Mucosa of gallbladder (tissue), 1 donor: ENCODE data around the gene PTPRG. TPM values are rescaled to one million over a fixed set of nuclear protein-coding genes. Genes with fewer than 3 reads are reported as not detected.

Source experiments
- DNase-seq: peaks from one replicate; pipeline ENCODE4 v3.0.0-alpha.2; 2020; ENCODE audit warnings: low spot score
- total RNA-seq: library from RNA; stranded (reverse); gene quantifications from one replicate; pipeline ENCODE4 v1.2.1, GENCODE V29; 2021
- donor health status: DM: no; HTN: no; CAD: no.

Gene PTPRG
- total RNA-seq, 1 donor from 2014 or later = 38.1 TPM

DNA sequence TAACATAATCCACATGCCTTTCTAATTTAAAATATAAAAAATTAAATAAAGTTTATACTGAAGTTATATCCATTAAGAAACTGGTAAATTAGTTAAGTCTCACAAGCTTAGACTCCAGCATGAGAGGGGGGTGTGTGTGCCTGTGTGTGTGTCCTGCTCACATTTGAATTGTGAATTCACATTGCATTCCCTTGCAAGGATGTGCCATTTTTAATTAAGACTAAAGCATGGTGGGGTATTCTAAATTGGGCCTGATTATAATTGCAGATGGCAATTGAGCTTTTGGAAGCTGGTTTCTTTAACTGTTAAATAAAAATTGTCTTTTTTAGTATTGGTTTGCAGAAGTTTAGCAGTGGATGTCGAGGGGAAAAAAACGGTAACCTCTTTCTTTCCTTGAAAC lies 56.9 kb downstream of the PTPRG start:
- DNase-seq = no peak

DNA sequence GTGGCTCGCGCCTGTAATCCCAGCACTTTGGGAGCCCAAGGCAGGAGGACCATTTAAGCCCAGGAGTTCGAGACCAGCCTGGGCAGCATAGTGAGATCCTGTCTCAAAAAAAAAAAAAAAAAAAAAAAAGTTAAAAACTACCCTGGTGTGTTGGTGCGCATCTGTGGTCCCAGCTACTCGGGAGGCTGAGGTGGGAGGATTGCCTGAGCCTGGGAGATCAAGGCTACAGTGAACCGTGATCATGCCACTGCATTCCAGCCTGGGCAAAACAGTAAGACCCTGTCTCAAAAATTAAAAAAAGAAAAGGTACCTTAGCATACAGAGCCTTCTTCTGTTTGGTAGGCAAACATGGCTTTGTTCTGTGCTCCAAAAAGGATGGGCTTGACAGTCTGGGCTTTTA lies 57.5 kb downstream of the PTPRG start:
- no peak for DNase-seq

DNA sequence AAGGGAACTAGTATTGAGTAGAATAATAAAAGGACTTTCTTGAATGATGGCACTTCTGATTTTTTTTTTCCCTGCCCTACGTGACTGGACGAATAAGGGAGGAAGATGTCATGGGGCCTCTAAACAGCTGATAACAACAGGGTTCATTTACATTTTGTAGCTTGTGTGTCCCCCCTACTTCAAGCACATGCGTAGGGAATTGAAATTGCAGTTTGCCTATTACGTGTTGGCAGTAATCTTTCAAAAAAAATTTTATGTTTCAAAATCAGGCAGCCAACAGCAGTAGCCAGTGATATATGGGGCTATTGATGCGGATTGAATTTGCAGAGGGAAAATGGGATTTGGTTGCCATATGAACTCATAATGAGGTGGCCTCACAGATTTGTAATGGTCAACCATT lies 58.7 kb downstream of the PTPRG start:
- DNase-seq = no peak

GRCh38 chr3:61624300-61624699 lies 62.9 kb downstream of the PTPRG start:
- no peak for DNase-seq

DNA sequence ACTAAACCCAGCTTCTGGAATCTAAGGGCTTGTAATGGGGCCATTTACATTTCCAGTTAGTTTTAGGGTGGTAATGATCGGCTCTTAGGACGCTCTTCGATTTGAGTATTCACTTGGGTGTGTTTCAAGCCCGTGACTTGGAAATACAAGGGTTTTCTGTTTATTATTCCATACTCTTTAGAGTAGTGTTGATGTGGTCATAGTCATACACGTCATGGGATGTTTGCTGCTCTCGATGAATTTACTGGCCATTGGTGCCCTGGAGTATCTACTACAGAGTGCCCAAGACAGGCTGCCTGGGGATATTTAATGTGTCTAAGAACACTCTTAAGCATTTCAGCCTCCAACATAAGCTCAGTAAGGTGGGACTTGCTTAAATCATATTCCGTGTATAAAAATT lies 64.1 kb downstream of the PTPRG start:
- DNase-seq = no peak

DNA sequence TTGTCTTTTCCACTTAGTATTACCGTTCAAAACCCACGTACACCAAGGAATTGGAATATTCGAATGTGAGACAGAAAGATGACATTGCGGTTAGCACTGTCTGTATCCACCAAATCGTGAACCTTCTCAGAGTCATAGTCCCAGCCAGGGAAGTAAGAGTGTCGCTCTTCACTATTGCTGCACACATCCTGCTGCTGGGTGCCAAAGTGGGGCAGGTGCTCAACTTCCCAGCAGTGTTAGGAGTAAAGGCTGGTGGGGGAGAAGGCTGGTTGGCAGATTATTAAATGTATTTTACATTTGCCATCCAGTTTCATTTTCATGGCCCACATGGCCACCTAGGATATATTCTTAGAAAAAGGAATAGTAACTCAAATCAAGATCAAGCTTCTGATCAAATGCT lies 65.1 kb downstream of the PTPRG start:
- no peak for DNase-seq

DNA sequence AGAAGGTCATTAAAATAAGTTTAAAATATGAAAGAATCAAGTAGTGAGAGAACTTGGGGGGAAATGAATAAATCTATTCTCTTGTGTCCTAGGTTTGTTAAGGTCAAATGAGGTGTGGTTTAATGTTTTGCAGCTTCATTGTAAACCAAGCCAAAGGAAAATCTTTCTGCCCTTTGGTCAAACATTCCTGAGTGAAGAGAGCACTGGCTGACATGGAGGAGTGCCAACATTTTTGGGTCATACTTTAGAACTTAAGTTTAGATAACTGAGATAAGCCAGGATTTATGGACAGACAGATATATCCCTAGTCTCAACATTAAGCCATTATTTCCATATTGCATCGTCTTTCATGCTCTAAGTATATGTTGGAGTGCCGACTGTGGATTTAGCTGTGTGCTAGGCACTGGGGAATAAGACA lies 66.4 kb downstream of the PTPRG start:
- DNase-seq = peak; percentile 30

GRCh38 chr3:61628636-61629035 lies 67.3 kb downstream of the PTPRG start:
- DNase-seq = no peak

DNA sequence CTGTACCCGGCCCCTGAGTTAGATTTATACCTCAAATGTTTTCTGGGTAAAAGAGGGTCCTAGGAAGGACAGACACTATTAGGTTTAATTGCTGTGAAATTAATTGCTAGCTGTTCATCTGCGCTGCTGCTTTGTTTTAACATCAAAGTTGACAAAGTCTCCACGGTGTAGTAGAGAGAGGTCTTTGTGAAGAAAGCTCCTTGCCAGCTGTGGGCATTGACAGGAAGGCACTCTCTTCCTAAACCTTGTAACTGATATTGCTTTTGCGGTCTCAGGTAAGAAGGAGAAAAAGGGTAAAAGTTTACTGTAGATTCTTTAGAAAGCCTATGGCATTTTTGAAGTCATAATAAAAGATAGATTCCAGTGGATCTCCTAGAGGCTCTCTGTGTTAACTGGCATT lies 68.1 kb downstream of the PTPRG start:
- DNase-seq = no peak

GRCh38 chr3:61631108-61631769 lies 69.9 kb downstream of the PTPRG start:
- no peak for DNase-seq

- DNase-seq = no peak
Observed at GRCh38 chr3:61632568-61633175, 71.3 kb downstream of the PTPRG start.

DNA sequence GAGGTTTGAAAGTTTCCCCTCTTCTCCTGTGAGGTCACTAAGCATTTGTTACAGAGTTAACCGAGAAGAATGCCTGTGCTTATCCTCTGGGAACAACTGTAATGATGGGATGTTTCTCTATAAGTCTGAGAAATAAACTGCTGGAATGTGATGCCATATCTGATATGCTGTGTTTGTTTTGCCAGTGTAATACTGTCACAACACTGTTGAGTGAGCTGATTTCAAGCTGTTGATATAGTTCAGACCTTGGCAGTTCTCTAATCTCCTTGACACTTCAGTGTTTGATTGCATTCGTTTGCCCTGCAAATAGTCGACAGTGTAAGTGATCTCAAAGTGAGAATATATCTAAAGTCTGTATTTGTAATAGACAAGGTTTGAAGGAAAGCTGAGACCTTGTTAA lies 73.3 kb downstream of the PTPRG start:
- DNase-seq = no peak

DNA sequence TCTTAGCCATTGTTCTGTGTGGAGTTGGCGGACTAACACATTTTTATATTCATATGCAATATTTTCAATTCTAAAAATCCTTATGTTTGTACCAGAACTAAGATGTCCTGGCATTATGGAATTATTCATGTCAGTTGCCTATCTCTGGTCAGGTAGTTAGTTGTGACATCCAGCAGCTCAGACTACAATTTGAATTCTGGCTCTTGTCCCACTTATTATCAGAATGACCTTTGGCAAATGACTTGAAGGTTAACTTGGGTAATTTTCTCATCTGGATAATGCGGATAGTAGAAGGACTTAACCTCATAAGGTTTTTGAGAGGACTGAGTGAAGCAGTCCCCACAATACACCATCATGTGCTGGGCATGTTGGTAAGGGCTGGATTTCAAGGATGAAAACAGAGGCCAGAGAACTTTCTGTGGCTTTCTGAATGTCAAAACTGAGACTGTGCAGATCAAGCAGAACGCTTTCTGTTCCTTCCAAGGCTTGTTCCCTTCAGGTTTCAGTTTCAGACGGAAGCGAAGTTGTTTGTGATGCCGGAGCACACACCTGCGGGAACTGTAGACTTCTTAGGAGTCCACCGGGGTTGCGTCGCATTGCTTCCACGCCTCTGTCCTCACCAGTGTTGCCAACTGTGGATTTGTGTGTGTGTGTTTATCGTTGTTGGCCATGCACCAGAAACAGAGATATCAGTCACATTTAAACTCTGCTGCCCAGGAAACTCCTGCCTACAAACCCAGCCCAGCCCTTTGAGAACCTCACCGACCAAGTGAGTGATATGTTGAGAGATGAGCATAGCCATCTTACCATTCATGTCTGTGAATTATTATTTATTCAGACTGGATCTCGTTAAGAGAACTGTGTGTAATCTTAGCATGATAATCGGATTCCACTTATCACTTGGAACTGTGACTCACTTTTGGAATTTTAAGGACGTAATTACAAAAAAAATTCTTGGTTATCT lies 76.0 kb downstream of the PTPRG start:
- peak; percentile 59 for DNase-seq

DNA sequence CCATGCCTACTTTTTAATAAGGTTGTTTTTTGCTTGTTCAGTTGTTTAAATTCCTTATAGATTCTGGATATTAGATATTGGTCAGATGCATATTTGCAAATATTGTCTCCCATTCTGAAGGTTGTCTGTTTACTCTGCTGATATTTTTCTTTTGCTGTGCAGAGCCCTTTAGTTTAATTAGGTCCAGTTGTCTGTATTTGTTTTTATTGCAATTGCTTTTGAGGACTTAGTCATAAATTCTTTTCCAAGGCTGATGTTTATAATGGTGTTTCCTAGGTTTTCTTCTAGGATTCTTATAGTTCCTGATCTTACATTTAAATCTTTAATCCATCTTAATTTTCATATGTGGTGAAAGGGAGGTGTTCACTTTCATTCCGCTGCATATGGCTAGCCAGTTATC lies 77.4 kb downstream of the PTPRG start:
- DNase-seq = no peak

DNA sequence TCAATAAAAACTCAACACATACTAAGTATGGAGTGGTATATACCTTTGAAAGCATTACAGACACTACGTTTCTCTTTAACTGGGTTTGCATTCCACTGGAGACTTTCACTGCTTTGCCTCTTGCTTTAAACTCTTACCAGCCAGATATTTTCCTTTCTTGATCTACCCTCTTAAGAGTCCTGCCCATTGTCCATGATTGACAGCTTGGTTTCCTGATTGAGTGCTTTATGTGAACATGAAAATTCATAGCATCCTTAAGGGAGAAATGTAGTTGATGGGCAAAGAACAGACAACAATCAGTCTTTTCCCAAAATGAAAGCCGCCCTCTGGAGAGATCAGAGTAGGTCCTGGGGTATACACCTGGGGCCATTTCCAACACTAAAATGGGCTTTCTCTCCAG lies 78.6 kb downstream of the PTPRG start:
- DNase-seq = no peak

GRCh38 chr3:61645148-61645547 lies 83.8 kb downstream of the PTPRG start:
- DNase-seq = no peak

DNA sequence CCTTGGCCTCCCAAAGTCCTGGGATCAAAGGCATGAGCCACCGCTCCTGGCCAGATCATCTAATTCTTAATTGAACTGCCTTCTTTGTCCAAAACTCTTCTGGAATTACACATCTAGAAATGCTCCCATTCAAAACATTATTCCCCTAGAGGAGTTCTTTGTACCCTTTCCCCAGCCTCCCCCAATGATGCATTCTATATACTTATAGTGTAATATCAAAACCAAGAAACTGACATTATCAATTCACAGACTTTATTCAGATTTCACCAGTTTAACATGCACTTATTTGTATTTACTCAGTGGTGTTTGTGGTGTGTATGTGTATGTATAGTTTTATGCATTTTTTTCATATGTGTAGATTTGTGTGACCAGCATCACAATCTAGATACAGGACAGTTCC lies 85.0 kb downstream of the PTPRG start:
- DNase-seq = no peak

DNA sequence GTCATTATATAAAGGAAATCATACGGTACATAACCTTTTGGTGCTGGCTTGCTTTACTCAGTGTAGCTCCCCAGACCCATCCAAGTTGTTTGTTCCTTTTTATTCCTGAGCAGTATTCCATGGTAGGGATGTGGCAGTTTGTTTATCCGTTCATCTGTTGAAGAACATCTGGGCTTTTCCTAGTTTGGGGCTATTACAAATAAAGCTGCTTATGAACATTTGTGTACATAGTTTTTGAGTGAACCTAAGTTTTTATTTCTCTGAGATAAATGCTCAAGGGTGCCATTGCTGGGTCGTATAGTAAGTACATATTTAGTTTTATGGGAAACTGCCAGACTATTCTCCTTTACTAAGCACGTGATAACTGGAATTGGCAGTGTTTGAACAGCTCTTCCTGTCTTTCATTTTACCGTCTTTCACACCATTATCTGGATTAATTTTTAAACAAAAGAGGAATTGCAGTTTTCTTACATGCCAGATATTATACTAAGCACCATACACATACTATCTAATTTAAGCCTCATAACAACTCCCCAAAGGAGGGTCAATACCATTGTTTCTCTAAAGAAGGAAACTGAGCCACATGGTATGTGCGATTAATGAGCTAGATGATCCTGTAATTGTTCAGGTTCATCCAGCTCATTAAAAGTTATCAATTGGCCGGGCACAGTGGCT lies 85.6 kb downstream of the PTPRG start:
- DNase-seq = no peak

GRCh38 chr3:61648481-61648880 lies 87.1 kb downstream of the PTPRG start:
- DNase-seq = no peak

- no peak for DNase-seq
Observed at GRCh38 chr3:61649381-61650170, 88.2 kb downstream of the PTPRG start.

DNA sequence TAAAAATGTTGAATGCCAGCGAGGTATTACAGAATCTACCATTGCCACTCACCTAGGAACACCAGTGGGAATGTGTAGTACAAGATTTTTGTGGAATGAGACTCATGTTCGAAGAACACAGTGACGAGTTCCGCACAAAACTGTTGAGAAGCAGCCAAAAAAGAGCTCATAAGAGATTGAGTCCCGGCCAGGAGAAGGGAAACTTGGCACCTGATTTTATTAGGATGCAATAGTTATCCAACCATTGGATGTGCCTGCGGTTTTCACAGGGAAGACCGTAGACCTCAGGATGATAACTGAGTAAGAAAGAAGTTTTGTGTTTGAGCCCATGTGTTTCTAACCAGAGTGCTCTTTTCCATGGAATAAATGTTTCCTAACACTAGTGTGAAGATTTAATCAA lies 88.9 kb downstream of the PTPRG start:
- peak; percentile 53 for DNase-seq
